Measurements from ENCODE around the gene GPBP1L1.
"Not testable (repeated sequence)": the region's sequence is repeated elsewhere in the genome, so short reads cannot be mapped to it uniquely, and the experiment has no call there.

The GPBP1L1 gene

GRCh38 chr1:45679123-45679522 lies 7.2 kb downstream of the GPBP1L1 start:
- no peak for FAIRE-seq

GRCh38 chr1:45678489-45678888 lies 7.8 kb downstream of the GPBP1L1 start:
- FAIRE-seq = no peak

- no peak for FAIRE-seq
These were observed 8.5 kb downstream of the GPBP1L1 start for GRCh38 chr1:45677751-45678245.

DNA sequence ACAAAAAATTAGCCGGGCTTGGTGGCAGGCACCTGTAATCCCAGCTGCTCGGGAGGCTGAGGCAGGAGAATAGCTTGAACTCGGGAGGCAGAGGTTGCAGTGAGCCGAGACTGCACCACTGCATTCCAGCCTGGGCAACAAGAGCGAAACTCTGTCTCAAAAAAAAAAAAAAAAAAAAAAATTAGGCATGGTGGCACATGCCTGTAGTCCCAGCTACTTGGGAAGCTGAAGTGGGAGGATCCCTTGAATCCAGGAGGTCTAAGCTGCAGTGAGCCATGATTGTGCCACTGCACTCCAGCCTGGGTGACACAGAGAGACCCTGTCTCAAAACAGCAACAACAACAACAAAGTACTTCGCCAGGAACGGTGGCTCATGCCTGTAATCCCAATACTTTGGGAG lies 9.8 kb downstream of the GPBP1L1 start:
- not testable (repeated sequence) for FAIRE-seq

GRCh38 chr1:45674478-45674877 lies 11.9 kb downstream of the GPBP1L1 start:
- no peak for FAIRE-seq

- no peak for FAIRE-seq
These were observed 12.4 kb downstream of the GPBP1L1 start for GRCh38 chr1:45673956-45674355.

DNA sequence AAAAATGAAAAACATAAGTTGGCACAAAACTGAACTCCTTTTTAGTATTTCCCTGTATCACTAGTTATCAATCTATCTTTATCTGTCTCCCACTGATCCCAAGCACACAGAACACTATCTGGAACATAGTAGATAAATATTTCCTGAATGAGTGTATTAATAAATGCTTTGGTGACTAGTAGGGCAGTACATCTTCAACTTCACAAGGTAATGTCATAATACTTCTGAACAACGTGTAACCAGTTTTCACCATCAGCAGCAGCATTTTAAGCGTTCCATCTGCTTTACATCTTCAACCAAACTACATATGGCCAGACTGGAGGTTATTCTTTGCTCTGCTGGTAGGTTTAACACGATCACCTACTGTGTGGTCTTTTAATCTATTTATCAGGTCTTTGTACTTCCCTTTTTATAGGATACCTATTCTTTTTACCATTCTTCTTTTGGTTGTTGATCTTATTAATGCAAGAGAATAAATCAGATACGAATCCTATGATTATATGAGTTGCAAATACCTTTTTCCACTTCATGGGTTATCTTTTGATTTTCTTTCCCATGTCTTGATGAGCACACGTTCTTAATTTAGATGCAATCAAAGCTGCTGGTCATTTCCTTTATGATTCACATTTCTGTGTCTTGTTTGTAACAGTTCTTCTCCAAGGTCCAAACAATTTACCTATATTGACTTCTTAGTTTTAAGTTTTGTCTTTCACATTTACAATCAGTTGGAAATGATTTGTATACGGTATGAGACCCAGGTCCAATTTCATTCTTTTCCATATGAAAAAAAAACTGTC lies 16.3 kb downstream of the GPBP1L1 start:
- no peak for FAIRE-seq

DNA sequence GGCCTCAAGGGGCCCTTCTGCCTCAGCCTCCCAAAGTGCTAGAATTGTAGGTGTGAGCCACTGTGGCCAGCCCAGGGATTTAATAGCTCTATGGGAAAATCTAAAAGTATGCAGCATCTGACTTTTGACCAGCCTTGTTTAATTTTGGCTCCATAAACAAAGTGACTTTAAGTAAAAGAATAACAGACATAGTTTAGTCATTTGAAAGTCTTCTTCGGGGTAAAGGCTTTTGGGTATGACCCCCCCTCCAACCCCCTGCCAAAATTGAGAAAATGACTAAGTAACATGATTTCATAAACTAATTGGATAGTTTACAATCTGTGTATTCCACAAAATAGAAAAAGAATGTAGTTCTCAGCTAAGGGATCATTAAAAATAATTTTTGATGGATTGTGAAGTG lies 17.0 kb downstream of the GPBP1L1 start:
- no peak for FAIRE-seq

- FAIRE-seq = no peak
These were observed 17.8 kb downstream of the GPBP1L1 start for GRCh38 chr1:45668526-45668925.

DNA sequence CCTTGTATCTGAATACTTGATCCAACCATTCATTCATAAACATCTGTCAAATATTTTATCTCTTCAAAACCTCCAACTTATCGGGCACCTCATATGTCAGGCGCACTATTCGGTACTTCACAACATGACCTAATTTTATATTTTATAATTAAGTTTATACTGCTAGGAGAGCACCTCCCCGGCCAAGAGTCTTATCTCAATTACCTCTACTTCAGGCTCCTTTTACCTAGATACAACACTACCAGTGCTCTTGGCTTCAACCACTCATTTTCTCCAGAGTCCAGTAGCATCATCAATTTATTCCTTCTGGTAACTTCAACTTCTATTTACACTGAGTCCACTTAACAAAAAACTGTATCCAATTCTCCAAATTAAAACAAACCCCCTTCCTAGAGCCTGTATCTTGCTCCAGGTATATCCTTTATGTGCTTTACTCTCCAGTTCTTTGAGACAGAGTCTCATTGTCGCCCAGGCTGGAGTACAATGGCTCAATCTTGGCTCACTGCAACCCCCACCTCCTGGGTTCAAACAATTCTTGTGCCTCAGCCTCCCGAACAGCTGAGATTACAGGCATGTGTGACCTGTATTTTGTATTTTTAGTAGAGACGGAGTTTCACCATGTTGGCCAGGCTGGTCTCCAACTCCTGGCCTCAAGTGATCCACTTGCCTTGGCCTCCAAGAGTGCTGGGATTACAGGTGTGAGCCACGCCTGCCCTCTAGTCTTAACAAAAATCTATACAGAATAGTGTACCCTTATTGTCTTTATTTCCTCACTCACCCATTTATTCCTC lies 18.8 kb downstream of the GPBP1L1 start:
- FAIRE-seq = no peak

DNA sequence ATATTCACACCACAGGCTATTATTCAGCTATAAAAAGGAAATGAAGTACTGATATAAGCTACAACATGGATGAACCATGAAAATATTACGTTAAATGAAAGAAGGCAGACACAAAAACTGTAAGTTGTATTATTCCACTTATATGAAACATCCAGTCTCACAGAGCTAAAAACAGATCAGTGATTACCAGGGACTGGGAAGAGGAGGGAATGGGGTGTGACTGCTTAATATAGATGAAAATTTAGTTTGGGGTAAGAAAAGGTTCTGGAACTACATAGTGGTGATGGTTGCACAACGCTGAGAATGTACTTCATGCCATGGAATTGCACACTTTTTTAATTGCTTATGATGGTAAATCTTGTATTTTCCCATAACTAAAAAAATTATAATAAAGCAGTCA lies 19.5 kb downstream of the GPBP1L1 start:
- no peak for FAIRE-seq

DNA sequence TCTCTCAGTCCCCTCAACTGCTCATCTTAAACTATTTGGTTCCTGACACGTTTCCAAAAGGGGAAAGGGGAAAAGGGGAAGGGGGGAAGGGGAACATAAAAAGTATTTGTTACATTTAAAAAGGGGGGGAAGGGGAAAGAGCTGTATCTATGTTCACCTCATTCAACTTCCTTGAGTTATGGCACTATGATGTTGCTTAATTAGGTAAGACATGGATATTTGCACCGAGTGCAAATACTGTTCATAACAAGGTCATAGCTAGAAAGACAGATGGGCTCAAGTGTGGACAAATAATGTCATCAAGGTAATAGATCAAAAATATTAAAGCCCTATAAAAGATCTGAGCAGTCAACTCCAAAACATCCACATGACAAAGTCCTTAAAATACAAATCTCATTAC lies 26.0 kb downstream of the GPBP1L1 start:
- FAIRE-seq = no peak

DNA sequence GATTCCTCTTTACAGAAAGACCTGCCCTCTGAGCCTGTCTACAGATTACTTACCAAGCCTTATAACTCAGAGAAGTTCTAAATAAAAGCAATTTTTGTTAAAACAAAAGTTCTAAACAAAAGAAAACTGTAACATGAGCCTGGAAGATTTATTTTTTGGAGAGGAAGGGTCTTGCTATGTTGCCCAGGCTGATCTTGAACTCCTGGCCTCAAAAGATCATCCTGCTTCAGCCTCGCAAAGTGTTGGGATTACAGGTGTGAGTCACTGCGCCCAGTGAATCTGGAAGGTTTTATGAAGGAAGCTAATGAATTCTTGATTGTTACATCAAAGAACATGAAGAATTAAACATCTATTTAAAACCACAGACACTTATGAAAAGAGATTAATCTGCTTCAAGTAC lies 27.1 kb downstream of the GPBP1L1 start:
- no peak for FAIRE-seq

DNA sequence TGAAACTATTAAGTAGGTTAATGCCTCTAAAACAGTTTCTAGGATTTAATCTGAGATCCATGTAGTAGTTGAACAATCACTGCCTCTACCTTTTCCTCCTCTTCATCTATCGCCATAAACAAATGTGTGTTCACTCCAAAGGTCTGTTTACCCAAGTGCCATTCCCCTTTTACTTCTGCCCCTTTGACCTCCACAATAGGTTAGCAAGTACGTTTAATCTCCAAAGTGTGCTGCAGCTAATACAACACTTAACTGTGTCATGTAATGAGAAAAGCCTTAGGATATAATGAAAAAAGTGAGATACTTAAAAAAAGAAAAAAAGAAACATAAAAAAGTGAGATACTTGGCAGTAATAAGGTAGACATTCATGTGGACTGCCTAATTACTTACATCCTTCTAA lies 28.2 kb downstream of the GPBP1L1 start:
- FAIRE-seq = no peak

DNA sequence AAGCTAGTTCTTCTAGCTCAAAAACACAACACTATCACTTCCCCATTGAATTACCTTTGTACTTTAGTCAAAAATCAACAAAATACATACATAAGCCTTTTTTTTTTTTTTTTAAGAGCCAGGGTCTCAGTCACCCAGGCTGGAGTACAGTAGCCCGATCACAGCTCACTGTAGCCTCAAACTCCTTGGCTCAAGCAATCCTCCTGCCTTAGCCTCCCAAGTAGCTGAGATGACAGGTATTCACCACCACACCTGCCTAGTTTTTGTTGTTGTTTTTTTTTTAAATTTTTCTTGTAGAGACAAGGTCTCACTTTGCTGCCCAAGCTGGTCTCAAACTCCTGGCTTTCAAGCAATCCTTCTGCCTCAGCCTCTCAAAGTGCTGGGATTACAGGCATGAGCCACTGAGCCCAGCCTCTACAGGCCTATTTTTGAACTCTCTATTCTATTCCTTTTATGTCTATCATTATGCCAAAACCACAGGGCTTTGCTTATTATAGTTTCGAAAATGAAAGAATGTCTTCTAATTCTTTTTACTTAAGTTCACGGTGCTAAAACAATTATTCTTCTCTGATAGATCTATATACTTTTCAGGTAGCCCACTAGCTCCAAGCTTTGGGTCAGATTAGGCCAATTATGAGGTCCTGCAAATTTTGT lies 29.6 kb downstream of the GPBP1L1 start:
- no peak for FAIRE-seq

- no peak for FAIRE-seq
These were observed 31.6 kb downstream of the GPBP1L1 start for GRCh38 chr1:45654540-45655280.

- no peak for FAIRE-seq
These were observed 38.9 kb downstream of the GPBP1L1 start for GRCh38 chr1:45647248-45648021.

GRCh38 chr1:45644661-45645060 lies 41.7 kb downstream of the GPBP1L1 start:
- no peak for FAIRE-seq

DNA sequence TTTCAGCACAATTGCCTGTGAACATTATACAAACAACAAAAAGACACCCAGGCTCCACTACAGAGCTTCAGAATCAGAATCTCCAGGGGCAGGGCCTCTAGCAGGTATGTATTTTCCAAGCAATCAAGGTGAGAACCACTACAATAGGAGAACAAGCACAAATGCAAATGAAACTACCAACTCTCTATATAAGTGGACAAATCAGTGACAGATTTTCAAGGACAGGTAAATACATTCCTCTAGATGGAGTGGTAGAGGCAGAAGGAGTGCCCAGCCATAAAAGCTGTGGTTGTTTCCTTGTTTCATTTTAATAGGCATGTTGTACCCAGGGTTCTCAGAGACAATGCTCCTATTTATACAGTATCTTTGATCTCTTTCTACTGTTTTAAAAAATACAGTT lies 42.4 kb downstream of the GPBP1L1 start:
- no peak for FAIRE-seq

DNA sequence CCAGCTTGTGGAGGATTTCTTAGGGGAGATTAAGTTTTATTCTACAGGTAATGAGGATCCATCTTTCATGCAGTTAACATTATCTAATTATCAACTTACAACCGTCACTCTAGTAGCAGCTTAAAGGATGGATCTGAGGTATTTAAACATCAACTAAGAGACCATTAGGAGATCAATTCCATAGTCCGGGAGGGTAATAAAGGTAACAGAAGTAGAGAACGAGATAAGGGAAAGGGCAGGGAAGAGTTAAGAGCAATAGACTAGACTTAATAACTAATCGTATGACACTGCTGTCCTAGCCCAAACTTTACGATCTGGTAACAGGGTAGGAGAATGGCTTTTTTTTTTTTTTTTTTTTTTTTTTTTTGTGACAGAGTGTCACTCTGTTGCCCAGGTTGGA lies 43.0 kb downstream of the GPBP1L1 start:
- no peak for FAIRE-seq

DNA sequence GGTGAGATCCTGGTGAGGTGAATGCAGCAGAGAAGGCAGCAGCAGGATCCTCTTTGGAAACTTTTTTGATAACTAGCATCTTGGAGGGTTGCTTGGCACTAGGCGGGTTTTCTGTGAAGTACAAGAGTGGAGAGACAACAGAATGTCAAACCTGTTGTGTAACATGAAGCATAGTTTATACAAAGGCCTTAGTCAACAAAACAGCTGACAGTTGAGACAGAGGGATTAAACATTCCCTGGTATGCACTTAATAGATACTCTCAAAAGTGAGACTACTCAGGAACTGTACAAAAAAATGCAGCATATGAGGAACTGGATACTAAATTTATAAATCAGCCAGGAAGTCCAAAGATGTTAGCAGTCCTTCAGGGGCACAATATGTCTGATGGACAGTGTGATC lies 46.0 kb downstream of the GPBP1L1 start:
- FAIRE-seq = no peak

DNA sequence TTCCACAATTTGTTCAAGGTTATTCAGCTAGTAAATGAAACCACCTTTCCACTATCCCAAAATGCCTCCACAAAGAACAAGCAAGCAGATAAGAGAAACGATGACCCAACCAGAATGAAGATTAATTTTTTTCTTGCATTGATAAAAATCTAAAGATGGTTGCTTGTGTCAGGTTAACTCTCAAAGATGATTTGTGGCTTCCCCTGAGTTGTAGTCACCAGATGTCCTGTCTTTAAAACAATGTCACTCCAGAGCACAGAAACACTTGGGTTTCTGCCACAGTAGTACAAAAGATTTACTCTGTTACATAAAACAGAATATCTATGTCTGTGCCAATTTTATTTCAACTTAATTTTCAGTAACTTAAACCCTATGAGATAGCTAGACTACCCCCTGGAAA lies 51.1 kb downstream of the GPBP1L1 start:
- FAIRE-seq = no peak

Measured in TTC549 (cell line).